ENCODE measurements around the gene PPTC7.

DNA sequence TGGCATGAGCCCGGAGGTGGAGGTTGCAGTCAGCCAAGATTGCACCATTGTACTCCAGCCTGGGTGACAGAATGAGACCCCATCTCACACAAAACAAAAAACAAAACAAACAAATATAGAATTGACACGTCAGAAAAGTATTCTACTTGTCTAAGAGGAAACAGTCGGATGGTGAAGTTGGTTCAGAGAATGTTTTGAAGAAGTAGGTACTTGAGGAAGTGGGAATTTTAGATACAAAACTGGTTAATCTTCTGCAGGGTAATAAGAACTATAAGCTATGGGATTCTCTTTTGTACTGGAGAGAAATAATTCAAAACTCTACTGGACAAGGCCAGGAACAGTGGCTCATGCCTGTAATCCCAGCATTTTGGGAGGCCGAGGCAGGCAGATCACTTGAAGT, 16.2 kb upstream of the PPTC7 start:
- TF ChIP-seq EZH2 (IDR thresholded peaks at IDR 0.05; ENCODE audit: low read length, missing control alignments): no peak
- TF ChIP-seq, protein P1, sequence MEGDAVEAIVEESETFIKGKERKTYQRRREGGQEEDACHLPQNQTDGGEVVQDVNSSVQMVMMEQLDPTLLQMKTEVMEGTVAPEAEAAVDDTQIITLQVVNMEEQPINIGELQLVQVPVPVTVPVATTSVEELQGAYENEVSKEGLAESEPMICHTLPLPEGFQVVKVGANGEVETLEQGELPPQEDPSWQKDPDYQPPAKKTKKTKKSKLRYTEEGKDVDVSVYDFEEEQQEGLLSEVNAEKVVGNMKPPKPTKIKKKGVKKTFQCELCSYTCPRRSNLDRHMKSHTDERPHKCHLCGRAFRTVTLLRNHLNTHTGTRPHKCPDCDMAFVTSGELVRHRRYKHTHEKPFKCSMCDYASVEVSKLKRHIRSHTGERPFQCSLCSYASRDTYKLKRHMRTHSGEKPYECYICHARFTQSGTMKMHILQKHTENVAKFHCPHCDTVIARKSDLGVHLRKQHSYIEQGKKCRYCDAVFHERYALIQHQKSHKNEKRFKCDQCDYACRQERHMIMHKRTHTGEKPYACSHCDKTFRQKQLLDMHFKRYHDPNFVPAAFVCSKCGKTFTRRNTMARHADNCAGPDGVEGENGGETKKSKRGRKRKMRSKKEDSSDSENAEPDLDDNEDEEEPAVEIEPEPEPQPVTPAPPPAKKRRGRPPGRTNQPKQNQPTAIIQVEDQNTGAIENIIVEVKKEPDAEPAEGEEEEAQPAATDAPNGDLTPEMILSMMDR (conservative IDR thresholded peaks at IDR 0.05 in 1 of 2, IDR thresholded peaks at IDR 0.05 in 1 of 2; ENCODE audit: low read depth in 1 of 2, low read length in 2 of 2): no peak

All from fibroblast of lung (primary cell).